ENCODE results near the gene PPP2R2D.
A peak's percentile ranks its signal among the peaks of the same experiment; 100 is the strongest.
"Not testable (repeated sequence)": the region's sequence is repeated elsewhere in the genome, so short reads cannot be mapped to it uniquely, and the experiment has no call there.

The PPP2R2D gene

GRCh38 chr10:131979336-131979735 lies 78.5 kb downstream of the PPP2R2D start:
- no peak for DNase-seq

GRCh38 chr10:131979821-131980270 lies 79.0 kb downstream of the PPP2R2D start:
- no peak for DNase-seq

GRCh38 chr10:131980321-131980720 lies 79.5 kb downstream of the PPP2R2D start:
- DNase-seq: no peak

- DNase-seq: no peak
Observed at GRCh38 chr10:131980761-131981428, 80.1 kb downstream of the PPP2R2D start.

- peak; percentile 76 for DNase-seq
Observed at GRCh38 chr10:131981429-131982184, 80.8 kb downstream of the PPP2R2D start, which contains the start of gene BNIP3. Gene BNIP3 (minus strand): TSS chr10:131981923. CDS start chr10:131981806, 117 bp downstream.

- no peak for DNase-seq
Observed at GRCh38 chr10:131982185-131982756, 81.5 kb downstream of the PPP2R2D start.

- no peak for DNase-seq
Observed at GRCh38 chr10:131982796-131983195, 82.0 kb downstream of the PPP2R2D start.

- no peak for DNase-seq
Observed at GRCh38 chr10:131983780-131984179, 83.0 kb downstream of the PPP2R2D start.

- DNase-seq: not testable (repeated sequence)
Observed at GRCh38 chr10:131986851-131987250, 86.0 kb downstream of the PPP2R2D start.

- DNase-seq: not testable (repeated sequence)
Observed at GRCh38 chr10:131987301-131987700, 86.5 kb downstream of the PPP2R2D start.

GRCh38 chr10:131987786-131988185 lies 87.0 kb downstream of the PPP2R2D start:
- DNase-seq: not testable (repeated sequence)

GRCh38 chr10:131991726-131992125 lies 90.9 kb downstream of the PPP2R2D start:
- no peak for DNase-seq

- DNase-seq: no peak
Observed at GRCh38 chr10:131993275-131993674, 92.5 kb downstream of the PPP2R2D start.

- no peak for DNase-seq
Observed at GRCh38 chr10:131994435-131994834, 93.6 kb downstream of the PPP2R2D start.

GRCh38 chr10:131996466-131997365 lies 95.9 kb downstream of the PPP2R2D start:
- no peak for DNase-seq

GRCh38 chr10:131997366-131998049 lies 96.7 kb downstream of the PPP2R2D start:
- peak; percentile 5 for DNase-seq

GRCh38 chr10:131998050-131998844 lies 97.4 kb downstream of the PPP2R2D start:
- DNase-seq: no peak

- no peak for DNase-seq
Observed at GRCh38 chr10:131998845-131999681, 98.3 kb downstream of the PPP2R2D start.

GRCh38 chr10:132001238-132001972 lies 100.6 kb downstream of the PPP2R2D start:
- DNase-seq: peak; percentile 45

- DNase-seq: no peak
Observed at GRCh38 chr10:132002004-132002403, 101.2 kb downstream of the PPP2R2D start.

Measured in COR-L47 (cell line).